DOHH2 (cell line): Measurements from ENCODE around the gene CTIF.

Experiments used
- CTCF ChIP-seq: fragments of 200-600 bp; sonication (generic); IDR thresholded peaks from one replicate; pipeline ENCODE4 v1.5.1; 2014; ENCODE audit warnings: antibody characterized with exemption, mild to moderate bottlenecking, low read depth, low read length; ENCODE audit not compliant: poor library complexity, severe bottlenecking
- EZH2phosphoT487 ChIP-seq: fragments of 200-600 bp; sonication (generic); IDR thresholded peaks from 2 replicates; pipeline ENCODE4 v1.6.1; 2017; ENCODE audit warnings: borderline replicate concordance, mild to moderate bottlenecking, antibody characterized with exemption, low read length, moderate library complexity, mixed read lengths

- no peak for TF ChIP-seq CTCF
- no peak for TF ChIP-seq EZH2phosphoT487
These were observed 164.6 kb downstream of the CTIF start for GRCh38 chr18:48703418-48703817.
